Stimulated activated CD4-positive, alpha-beta T cell treated with anti-CD3 and anti-CD28 coated beads, Interleukin-1b, Interleukin-23, amount 100 ng/mL, for 24 hours (primary cell): ENCODE data around the gene EMX1.

Source experiments
- DNase-seq, 4 experiments: peaks; one replicate each; pipeline ENCODE4 v3.0.0-alpha.2; 2020; ENCODE audit warnings: low read depth in 4 of 4, low spot score in 1 of 4

Gene EMX1

DNA sequence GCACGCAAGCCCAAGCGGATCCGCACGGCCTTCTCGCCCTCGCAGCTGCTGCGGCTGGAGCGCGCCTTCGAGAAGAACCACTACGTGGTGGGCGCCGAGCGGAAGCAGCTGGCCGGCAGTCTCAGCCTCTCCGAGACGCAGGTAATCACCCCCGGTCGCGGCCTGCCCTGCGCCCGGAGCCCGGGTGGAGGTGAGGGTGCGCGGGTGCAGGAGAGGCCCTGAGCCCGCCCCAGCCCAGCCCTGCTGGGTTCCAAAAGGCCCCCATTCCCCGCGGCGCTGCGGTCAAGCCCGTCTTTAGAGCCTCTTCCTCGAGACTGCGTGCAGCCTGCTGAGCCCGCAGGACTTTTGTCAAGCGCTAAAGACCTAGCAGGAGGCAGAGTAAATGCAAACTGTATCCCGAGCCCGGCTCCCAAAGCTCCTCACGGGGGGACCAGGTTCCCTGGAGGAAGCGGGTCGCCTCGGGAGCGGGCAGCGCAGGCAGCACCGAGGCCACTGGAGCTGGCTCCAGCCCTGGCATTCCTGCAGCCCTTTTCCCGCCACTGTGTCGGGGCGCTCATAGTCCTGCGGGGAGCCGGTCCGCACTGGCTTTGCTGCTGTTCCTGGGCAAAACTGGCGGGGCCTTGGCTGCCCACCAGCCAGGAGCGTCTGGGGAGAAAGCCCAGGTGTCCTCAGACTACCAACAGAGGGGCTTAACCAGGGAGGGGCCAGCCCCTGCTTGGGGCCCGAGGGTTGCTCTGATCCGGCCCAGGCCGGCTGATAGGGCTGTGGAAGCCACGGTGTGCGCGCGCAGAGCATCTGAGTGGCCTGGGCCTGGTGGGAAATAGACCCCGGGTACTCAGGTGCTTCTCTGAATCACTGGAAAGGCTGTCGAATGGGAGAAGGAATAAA is 7.3 kb downstream of the EMX1 start:
- no peak for DNase-seq

DNA sequence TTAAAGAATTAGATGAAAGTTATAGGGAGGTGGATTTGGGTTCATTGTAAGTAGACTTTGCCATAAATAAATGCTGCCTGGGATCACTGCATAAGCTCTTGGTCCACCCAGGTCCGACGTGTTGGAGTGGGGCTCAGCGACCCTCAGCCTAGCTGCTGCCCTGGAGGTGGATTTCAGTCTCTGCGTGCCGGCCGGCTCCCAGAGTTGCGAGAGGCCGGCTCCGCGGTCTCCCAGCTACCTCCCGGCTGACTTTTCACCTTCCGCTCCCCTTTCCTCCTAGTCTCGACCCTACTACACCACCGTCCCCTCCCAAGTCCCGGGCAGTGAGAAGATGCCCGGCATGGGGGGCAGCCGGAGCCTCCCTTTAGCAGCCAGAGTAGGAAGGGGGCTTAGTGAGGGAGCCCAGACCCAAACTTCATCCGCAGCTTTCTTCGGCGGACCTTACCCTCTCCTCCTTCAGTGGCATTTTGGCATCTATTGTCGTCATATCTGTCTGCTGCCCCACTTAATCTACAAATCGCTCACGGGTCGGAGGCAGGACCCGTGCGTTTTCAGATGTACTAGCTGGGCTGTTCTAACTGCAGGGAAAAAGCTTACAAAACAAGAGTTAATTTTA is 8.1 kb downstream of the EMX1 start:
- DNase-seq = no peak

DNA sequence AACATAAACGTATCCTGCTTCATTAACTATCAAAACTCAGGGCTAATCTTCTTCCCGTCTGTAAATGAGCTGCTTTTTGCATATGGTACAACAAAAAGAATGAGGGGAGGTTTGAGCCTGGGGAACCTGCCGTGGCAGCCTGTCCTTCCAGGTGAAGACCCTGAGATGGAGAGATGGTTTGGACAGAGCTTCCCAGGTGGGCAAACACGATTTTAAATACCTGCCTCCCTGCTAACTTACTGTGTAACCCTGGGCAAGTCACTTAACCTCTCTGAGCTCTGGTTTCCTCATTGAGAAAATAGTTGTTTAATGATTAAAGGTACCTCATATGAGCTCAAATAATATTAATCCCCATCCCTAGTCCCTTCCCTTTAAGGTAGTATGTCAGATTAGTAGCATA is 9.0 kb downstream of the EMX1 start:
- no peak for DNase-seq

DNA sequence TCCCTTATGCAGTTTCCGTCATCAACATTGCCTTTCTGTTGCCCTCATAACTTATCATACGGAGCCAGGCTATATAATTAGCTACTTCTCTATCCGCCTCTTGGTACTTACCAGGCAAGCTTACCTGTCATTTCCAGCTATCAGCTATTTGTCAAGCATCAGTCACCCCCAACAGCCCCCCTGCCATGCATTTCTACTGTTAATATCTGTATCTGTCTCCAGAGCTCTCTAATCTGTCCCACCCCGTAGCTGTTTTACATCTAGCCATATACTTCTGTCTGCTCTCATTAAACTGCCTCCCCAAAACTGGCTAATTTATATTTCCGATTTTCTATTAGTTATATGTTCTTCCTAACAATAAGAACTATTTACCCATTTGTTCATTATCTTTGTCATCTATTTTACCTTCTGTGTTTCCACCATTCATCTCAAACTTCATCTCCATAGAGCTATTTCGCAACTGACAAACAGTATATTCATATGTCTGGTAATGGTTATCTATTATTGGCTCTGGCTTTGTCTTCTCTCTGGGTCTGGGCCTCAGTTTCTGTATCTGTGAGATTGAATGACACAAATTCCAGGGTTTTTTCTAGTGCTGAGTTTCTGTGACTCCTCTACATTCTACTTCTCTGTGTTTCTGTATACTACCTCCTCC is 9.6 kb downstream of the EMX1 start:
- DNase-seq = no peak

DNA sequence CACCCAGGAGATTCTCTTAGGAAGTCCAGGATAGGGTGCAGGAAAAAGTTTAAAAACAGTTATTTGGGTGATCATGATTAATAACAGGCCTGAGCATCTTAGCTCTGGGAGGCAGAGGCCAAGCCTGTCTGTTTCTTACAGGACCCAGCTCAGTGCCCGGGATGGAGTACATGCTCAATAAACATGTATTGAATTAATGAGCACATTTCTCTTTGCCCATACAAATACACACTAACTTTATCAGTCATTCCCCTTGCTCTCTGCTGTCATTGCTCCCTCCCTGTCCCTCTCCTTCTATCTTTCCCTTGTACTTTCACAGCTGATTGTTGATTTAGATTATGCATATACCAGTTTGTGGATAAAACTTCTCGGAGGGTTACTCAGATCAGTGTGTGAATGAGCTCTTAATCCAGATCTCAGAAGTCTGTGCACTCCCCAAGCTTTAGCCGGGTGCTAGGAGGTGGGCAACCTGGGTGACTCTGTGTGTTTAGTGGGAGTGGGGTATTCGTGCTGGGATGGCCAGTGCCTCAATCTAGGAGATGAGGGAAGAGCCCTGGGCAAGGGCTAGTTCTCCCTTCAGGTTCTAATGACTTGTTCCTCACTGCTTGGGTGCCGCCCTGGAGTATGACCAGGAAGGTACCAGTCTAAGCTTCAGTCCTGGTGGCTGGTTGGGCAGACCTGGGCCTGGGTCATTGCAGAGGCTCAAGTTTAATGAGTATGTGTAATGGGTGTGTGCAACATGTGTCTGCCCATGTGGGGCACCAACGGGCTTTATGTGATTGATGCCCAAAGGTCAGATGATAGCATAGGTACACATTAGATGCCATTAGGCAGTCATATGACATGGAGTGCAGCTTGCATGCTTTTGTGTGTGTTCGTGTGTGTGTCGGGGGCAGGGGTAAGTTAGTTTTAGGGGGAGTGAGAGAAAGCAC is 10.6 kb downstream of the EMX1 start:
- no peak for DNase-seq

DNA sequence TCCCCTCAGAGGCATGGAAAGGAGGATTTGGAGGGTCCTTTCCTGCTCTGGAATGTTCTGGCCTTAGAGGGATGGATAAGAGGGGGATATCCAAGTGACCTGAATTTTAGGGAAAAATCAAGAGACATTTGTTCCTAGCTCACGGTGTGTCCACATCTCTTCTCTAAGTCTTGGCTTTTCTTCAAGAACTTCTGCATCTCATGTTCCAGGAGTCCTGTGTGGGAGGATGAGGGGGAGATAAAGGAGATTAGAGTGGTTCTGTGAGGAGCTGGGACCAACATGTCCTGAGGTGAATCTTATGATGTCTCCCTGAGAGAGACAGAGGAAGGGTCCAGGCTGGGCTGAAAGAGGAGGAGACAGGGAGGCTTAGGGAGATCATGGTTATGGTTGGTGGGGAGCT is 11.7 kb downstream of the EMX1 start:
- no peak for DNase-seq

DNA sequence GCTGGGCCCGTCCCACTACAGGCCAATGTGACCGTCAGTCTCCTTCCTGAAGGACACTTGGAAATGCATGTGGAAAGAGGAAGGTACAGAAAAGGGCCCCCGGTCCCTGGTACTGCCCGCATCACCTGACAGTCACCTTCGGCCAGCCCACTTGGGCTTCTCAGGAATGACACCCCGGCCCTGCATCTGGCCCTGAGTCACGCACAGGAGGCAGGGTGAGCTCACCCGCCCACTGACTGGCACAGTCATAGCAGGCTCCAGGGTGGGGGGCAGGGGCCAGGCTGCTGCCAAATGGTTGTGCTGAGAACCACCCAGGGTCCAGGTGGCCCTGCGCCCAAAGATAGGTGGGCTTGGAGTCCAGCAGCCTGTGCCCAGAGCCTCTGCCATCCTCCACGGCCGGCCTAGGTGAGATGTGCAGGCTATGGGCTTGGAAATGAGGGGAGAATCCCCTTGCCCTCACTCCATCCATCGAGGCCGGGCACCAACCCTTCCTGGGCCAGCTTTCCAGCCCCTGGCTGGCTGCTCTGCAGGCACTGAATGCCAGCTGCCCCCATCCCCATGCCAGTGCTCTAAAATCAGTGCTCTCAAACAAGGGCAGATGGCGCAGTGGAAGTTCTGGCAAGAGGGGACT is 14.1 kb downstream of the EMX1 start:
- DNase-seq = no peak

DNA sequence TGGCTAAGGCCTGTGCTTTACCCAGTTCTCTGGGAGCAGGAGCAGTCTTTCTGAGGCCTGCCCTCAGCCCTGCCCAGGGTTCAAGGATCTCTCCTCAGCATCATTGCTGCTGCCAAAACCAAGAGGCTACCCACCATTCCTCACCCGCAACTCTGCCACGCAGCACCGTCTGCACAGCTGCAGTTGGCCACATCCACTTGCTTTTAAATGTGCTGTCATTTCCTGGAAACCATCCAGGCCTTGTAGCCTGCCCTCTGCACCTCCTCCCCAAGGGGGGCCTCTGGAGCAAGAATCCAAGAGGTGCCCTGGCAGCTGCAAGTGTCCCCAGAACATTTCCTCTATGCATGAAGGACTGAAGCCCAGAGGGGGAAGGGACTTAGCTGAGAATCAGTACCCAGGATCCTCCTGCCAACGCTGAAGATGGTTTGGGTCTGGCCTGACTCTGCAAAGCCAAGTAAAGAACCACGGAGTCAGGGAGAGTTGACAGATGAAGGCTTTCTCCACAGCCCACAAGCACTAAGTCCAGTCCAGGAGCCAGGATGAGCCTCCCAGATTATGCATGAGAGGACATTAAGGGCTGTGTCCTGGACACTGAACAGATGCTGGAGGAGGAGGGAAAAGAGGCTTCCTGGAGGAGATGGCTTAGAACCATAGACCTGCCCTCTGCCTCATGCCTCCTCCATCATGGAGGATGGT is 14.9 kb downstream of the EMX1 start:
- DNase-seq = no peak

DNA sequence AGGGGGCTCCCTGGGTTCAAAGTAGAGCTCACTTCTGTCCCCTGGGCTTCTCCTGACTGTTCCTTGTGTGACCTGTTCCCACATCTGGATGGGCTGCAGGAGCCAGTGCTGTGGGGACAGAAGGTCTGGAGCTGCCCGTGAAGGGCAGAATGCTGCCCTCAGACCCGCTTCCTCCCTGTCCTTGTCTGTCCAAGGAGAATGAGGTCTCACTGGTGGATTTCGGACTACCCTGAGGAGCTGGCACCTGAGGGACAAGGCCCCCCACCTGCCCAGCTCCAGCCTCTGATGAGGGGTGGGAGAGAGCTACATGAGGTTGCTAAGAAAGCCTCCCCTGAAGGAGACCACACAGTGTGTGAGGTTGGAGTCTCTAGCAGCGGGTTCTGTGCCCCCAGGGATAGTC is 15.5 kb downstream of the EMX1 start:
- DNase-seq = no peak

DNA sequence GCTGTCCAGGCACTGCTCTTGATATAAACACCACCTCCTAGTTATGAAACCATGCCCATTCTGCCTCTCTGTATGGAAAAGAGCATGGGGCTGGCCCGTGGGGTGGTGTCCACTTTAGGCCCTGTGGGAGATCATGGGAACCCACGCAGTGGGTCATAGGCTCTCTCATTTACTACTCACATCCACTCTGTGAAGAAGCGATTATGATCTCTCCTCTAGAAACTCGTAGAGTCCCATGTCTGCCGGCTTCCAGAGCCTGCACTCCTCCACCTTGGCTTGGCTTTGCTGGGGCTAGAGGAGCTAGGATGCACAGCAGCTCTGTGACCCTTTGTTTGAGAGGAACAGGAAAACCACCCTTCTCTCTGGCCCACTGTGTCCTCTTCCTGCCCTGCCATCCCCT is 15.9 kb downstream of the EMX1 start:
- no peak for DNase-seq

DNA sequence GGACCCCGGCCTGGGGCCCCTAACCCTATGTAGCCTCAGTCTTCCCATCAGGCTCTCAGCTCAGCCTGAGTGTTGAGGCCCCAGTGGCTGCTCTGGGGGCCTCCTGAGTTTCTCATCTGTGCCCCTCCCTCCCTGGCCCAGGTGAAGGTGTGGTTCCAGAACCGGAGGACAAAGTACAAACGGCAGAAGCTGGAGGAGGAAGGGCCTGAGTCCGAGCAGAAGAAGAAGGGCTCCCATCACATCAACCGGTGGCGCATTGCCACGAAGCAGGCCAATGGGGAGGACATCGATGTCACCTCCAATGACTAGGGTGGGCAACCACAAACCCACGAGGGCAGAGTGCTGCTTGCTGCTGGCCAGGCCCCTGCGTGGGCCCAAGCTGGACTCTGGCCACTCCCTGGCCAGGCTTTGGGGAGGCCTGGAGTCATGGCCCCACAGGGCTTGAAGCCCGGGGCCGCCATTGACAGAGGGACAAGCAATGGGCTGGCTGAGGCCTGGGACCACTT is 16.4 kb downstream of the EMX1 start:
- no peak for DNase-seq

DNA sequence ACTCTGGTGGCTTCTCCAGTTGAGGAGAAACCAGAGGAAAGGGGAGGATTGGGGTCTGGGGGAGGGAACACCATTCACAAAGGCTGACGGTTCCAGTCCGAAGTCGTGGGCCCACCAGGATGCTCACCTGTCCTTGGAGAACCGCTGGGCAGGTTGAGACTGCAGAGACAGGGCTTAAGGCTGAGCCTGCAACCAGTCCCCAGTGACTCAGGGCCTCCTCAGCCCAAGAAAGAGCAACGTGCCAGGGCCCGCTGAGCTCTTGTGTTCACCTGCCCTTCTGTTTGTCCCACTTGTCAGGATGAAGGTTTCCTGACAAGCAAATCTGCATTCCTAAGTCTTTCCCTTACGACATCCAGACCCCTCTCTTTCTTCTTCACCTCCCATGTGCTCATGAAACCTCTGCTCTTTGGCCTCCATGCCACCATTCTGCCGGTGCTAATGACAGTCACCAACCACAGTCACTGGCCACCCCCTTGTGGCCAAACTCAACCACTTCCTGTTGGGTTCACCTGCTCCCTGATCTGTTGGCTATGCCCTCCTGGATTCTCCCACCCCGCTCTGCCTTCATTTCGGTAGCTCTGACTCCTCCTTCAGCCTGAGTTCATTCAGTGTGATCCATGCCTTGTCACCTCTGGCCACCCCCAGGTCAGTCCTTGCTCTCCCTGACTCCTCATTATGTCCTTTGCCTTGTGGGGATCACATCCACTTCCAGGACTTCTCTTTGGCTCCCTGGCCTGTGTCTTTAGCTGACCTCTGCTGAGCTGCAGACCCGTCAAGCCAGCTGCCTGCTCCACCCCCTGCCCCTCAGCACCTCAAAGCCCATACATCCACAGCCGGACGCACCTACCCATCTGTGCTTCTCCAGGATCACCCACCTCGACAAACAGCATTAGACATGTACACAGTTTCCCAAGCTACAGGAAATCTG is 17.6 kb downstream of the EMX1 start:
- DNase-seq = no peak

DNA sequence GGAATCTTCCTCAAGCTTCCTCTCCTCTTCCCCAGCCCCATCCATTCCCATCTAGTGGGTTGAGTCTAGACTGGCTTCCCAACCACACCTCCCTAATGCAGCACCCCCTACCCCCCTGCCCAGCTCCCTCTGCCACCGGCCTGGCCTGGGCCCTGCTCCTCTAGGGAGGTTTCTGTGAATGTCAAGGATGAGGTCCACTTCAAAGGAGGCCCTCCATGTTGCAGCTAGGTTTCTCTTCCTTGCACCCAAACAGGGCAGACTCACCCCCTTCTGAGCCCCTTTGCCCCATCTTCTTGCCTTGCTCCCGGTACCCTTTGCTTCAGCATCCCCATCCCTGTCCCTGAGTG is 18.3 kb downstream of the EMX1 start:
- DNase-seq = no peak

DNA sequence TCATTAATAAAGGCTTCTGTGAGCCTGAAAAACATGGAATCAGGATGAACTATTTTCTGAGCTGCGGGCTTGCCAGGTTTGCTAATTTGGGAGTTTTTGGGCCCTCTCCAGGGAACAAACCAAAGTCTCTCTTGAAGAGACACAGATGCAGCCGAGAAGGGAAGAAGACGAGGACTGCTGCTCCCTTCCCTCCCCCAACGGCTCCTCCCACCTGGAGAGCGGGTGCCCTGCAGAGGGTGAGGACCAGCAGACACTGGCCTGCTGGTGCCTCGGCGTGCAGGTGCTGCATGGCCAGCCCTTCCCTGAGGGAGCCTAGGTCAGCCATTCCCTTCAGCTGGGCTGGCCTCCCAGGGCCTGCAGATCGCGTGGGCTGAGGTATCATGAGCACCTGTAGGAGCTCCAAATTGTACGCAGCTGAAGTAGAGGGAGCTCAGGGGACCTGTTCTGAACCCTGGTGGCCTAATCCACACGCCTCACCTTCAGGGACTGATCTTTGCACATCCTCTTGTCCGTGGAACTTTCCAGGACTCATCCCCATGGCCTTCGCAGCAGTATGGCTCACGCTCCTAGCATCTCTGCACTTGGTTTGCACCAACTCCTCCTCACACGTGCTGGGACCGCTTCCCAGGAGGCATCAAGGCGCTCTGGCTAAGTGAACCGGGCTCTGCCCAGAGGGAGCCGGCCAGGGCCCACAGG is 19.5 kb downstream of the EMX1 start:
- DNase-seq = no peak

DNA sequence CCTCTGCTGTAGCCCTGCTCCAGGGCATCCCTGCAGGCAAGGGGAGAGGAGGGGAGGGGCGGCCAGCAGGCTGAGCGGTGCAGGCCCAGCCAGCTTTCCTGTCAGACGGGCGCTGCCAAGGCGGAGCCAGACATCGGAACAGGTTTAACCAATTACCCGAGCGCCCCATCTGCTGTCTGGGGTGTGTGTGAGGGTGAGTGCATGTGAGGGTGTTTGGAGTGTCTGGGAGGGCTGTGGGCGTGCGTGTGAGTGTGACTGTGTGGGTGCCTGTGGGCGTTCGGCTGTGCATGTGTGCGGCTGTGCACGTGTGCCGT is 20.0 kb downstream of the EMX1 start:
- no peak for DNase-seq

DNA sequence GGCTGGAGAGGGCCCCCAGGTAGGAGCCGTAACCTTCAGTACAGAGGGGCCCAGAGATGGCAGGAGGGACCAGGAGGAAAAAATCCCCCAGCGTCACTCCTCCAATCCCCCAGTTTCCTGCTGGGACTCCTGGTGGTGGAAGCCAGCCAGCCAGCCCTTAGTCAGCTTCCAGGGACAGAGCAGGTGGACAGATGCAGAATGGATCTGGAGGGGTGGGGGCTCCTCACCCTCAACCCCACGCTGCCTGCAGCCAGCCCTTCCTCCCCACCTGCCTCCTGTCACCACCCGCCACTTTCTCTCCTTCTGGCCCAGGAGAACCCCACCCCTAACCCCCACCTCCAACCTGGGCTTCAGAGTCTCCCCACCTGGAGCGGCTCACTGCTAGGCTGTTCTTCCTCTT is 21.1 kb downstream of the EMX1 start:
- no peak for DNase-seq

DNA sequence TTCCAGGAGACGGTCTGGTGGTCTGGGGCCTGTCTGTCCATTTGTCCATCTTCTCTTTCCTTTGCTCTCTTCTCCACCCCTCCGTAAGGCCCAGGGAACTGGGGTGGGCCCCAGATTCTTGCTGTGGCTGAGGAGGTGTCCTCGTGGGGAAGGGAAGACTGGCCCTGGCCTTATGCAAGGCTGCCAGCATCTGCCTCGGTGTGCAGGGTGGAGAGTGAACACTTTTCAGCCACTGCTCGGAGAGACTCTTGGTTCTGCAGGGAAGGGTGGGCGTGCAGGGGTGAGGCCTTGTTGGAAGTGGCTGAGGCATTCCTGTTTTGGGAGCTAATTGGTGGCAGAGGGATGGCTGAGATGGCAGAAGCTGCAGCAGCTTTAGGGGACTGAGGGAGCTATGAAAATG is 23.0 kb downstream of the EMX1 start:
- no peak for DNase-seq

DNA sequence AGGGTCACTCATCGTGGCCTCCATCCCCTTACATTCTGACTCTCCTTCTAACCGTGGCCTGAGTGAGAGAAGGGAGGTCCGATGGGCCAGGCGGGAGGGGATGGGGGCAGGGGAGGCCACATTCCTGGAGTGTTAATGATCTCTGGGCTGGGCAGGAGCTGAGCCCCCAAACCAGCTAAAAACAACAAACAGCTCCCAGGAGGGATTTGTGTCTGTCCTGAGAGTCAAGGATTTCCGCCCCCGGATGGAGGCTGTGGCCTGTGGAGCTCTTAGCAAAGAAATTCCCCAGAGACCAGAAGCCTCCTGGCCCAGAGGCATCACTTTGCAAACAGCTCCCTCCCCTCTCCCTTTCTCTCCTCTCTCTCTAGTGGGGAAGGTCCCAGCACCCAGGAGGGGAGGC is 23.5 kb downstream of the EMX1 start:
- no peak for DNase-seq

DNA sequence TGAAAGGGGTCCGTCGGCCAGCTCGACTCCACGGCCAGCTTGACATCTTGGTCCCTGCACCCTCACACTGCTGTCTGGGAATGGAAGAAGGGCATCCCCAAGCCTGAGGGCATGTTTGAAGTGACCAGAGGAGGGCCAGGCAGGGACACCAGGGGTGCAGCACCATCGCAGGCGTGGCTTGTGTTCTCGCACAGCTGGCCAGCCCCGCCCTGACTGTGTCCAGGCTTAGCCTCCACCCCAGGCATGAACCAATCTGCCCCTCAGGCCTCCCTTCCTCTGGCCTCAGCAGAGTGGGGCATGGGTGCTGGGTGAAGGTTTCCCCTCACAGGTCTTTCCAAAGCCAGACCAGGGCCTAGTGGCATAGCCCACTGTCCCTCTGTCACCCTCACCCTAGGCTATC is 25.0 kb downstream of the EMX1 start:
- DNase-seq = no peak
